Neural cell (in vitro differentiated cells): Measurements from ENCODE around the gene MYBBP1A. TPM values are rescaled to one million over a fixed set of nuclear protein-coding genes. Genes with fewer than 3 reads are reported as not detected.

Source experiments
- H2AFZ ChIP-seq: fragments of 200-600, 300-800 bp; sonication (generic), shearing (Covaris generic); 2 replicates; pipeline ENCODE4 v1.6.0; 2014; ENCODE audit warnings: low read depth, mild to moderate bottlenecking, antibody characterized with exemption, low read length, moderate library complexity
- H3F3A ChIP-seq: fragments of 200-600 bp; shearing (Covaris generic); 2 replicates; pipeline ENCODE4 v1.6.1; 2016; ENCODE audit warnings: mild to moderate bottlenecking, moderate library complexity, mixed read lengths, antibody characterized with exemption, low read length; ENCODE audit not compliant: insufficient read depth, poor library complexity, severe bottlenecking
- H3K27ac ChIP-seq: fragments of 200-600, 300-800 bp; sonication (generic), shearing (Covaris generic); 2 replicates; pipeline ENCODE4 v1.5.1; 2014; ENCODE audit warnings: mild to moderate bottlenecking, low read length, moderate library complexity
- H3K27me3 ChIP-seq: fragments of 300-800, 200-600 bp; sonication (generic), shearing (Covaris generic); 2 replicates; pipeline ENCODE4 v1.6.0; 2014; ENCODE audit warnings: mild to moderate bottlenecking, low read depth, low read length, moderate library complexity; ENCODE audit not compliant: insufficient read depth
- H3K36me3 ChIP-seq: fragments of 300-800, 200-600 bp; sonication (generic), shearing (Covaris generic); 2 replicates; pipeline ENCODE4 v1.5.1; 2014; ENCODE audit warnings: mild to moderate bottlenecking, antibody characterized with exemption, low read length, moderate library complexity; ENCODE audit not compliant: insufficient read depth
- H3K4me2 ChIP-seq: fragments of 300-800, 200-600 bp; sonication (generic), shearing (Covaris generic); 2 replicates; pipeline ENCODE4 v1.6.0; 2014; ENCODE audit warnings: mild to moderate bottlenecking, low read length
- H3K4me3 ChIP-seq: fragments of 300-800, 200-600 bp; sonication (generic), shearing (Covaris generic); 2 replicates; pipeline ENCODE4 v1.5.1; 2014; ENCODE audit warnings: mild to moderate bottlenecking, low read length, moderate library complexity
- H3K79me2 ChIP-seq: fragments of 200-600 bp; shearing (Covaris generic); replicated peaks from 2 replicates; pipeline ENCODE4 v1.6.0; 2014; ENCODE audit warnings: mild to moderate bottlenecking, low read length, moderate library complexity; ENCODE audit not compliant: insufficient read depth
- H3K9ac ChIP-seq: fragments of 300-800, 200-600 bp; sonication (generic), shearing (Covaris generic); 2 replicates; pipeline ENCODE4 v1.6.1; 2016; ENCODE audit warnings: mild to moderate bottlenecking, low read length, mixed read lengths
- H3K9me2 ChIP-seq: fragments of 200-600 bp; shearing (Covaris generic); 2 replicates; pipeline ENCODE4 v1.6.1; 2016; ENCODE audit warnings: mild to moderate bottlenecking, low read length, mixed read lengths; ENCODE audit not compliant: insufficient read depth
- H3K9me3 ChIP-seq: fragments of 200-600, 300-800 bp; sonication (generic), shearing (Covaris generic); 2 replicates; pipeline ENCODE4 v1.6.1; 2016; ENCODE audit warnings: mild to moderate bottlenecking, mixed run types, low read length, moderate library complexity, mixed read lengths
- H4K20me1 ChIP-seq: fragments of 200-600 bp; shearing (Covaris generic); 2 replicates; pipeline ENCODE4 v1.6.1; 2016; ENCODE audit warnings: mild to moderate bottlenecking, mixed run types; ENCODE audit not compliant: insufficient read depth
- EP300 ChIP-seq: fragments of 450-650 bp; conservative IDR thresholded peaks from 2 replicates; pipeline ENCODE4 v1.6.1; 2014; ENCODE audit warnings: antibody characterized with exemption, mild to moderate bottlenecking, moderate library complexity; ENCODE audit not compliant: poor library complexity, severe bottlenecking
- EZH2 ChIP-seq: fragments of 200-600, 300-800 bp; shearing (Covaris generic), sonication (generic); IDR thresholded peaks from 2 replicates; pipeline ENCODE4 v1.6.1; 2014; ENCODE audit warnings: antibody characterized with exemption, low read length, borderline replicate concordance, mild to moderate bottlenecking; ENCODE audit not compliant: insufficient read depth, poor library complexity, severe bottlenecking
- MXI1 ChIP-seq: fragments of 450-650 bp; conservative IDR thresholded peaks from 2 replicates; pipeline ENCODE4 v1.6.1; 2014; ENCODE audit warnings: antibody characterized with exemption, mild to moderate bottlenecking; ENCODE audit not compliant: poor library complexity, severe bottlenecking
- POLR2AphosphoS5 ChIP-seq: IDR thresholded peaks from 2 replicates; pipeline ENCODE4 v1.6.1; 2012
- RAD21 ChIP-seq: fragments of 450-650 bp; conservative IDR thresholded peaks from 2 replicates; pipeline ENCODE4 v1.6.1; 2014; ENCODE audit warnings: antibody characterized with exemption, mild to moderate bottlenecking, moderate library complexity
- SMC3 ChIP-seq: fragments of 450-650 bp; conservative IDR thresholded peaks from 2 replicates; pipeline ENCODE4 v1.6.1; 2014; ENCODE audit warnings: antibody characterized with exemption, mild to moderate bottlenecking, moderate library complexity; ENCODE audit not compliant: poor library complexity
- TAF1 ChIP-seq: IDR thresholded peaks from 2 replicates; pipeline ENCODE4 v1.6.1; 2012; ENCODE audit warnings: low read depth
- polyA plus RNA-seq: library from polyadenylated mRNA; depleted of rRNA; stranded (reverse); fragments of >200 nt; gene quantifications from 2 replicates; pipeline ENCODE4 v1.2.3, GENCODE V29; 2014
- TF ChIP-seq, protein P1 (sequence below): IDR thresholded peaks from 2 replicates; pipeline ENCODE4 v1.6.1; 2012; ENCODE audit warnings: borderline replicate concordance
- TF ChIP-seq, protein P2 (sequence below): fragments of 450-650 bp; IDR thresholded peaks from 2 replicates; pipeline ENCODE4 v1.5.1; 2014; ENCODE audit warnings: antibody characterized with exemption, mild to moderate bottlenecking, moderate library complexity; ENCODE audit not compliant: poor library complexity, severe bottlenecking

MYBBP1A gene
- polyA plus RNA-seq, 1 donor from 2014 or later: 15.6 TPM

DNA sequence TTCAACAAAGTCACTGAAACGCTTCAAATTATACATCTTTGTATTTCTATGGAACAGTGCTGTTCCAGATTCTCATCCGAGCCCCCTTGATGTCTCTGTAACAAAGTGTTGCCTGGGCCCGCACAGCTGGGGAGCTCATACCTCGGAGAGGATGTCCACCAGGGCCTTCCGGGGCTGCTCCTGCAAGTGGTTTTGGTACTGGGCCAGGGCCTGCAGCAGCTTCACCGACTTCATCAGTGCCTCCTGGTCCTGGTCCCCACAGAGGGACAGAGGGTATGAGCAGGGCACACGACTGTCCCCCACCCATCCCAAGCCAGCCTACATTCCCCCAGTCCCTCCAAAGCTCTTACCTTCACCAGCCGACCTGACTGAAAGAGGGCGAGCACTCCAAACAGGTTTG lies 1.5 kb downstream of the MYBBP1A start:
- Histone ChIP-seq H3K9ac (no peak overlapping the region), H3K27ac (no peak overlapping the region), H3K27me3 (no peaks in the 10 kb centered on the region), H3K9me3 (no peaks in the 10 kb centered on the region), H3F3A (peaks cover 8% of the 10 kb centered on the region), H4K20me1 (no peaks in the 10 kb centered on the region), H3K4me3 (peak overlapping the region; percentile 94), H3K9me2 (no peaks in the 10 kb centered on the region), H3K36me3 (no peaks in the 10 kb centered on the region), H3K79me2 (no peaks in the 10 kb centered on the region), H2AFZ (no peak overlapping the region), H3K4me2 (no peak overlapping the region)
- TF ChIP-seq, protein P1, sequence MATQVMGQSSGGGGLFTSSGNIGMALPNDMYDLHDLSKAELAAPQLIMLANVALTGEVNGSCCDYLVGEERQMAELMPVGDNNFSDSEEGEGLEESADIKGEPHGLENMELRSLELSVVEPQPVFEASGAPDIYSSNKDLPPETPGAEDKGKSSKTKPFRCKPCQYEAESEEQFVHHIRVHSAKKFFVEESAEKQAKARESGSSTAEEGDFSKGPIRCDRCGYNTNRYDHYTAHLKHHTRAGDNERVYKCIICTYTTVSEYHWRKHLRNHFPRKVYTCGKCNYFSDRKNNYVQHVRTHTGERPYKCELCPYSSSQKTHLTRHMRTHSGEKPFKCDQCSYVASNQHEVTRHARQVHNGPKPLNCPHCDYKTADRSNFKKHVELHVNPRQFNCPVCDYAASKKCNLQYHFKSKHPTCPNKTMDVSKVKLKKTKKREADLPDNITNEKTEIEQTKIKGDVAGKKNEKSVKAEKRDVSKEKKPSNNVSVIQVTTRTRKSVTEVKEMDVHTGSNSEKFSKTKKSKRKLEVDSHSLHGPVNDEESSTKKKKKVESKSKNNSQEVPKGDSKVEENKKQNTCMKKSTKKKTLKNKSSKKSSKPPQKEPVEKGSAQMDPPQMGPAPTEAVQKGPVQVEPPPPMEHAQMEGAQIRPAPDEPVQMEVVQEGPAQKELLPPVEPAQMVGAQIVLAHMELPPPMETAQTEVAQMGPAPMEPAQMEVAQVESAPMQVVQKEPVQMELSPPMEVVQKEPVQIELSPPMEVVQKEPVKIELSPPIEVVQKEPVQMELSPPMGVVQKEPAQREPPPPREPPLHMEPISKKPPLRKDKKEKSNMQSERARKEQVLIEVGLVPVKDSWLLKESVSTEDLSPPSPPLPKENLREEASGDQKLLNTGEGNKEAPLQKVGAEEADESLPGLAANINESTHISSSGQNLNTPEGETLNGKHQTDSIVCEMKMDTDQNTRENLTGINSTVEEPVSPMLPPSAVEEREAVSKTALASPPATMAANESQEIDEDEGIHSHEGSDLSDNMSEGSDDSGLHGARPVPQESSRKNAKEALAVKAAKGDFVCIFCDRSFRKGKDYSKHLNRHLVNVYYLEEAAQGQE: no peak
- TF ChIP-seq POLR2AphosphoS5 (no peak), EZH2 (no peak)
- TF ChIP-seq, protein P2, sequence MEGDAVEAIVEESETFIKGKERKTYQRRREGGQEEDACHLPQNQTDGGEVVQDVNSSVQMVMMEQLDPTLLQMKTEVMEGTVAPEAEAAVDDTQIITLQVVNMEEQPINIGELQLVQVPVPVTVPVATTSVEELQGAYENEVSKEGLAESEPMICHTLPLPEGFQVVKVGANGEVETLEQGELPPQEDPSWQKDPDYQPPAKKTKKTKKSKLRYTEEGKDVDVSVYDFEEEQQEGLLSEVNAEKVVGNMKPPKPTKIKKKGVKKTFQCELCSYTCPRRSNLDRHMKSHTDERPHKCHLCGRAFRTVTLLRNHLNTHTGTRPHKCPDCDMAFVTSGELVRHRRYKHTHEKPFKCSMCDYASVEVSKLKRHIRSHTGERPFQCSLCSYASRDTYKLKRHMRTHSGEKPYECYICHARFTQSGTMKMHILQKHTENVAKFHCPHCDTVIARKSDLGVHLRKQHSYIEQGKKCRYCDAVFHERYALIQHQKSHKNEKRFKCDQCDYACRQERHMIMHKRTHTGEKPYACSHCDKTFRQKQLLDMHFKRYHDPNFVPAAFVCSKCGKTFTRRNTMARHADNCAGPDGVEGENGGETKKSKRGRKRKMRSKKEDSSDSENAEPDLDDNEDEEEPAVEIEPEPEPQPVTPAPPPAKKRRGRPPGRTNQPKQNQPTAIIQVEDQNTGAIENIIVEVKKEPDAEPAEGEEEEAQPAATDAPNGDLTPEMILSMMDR: no peak

DNA sequence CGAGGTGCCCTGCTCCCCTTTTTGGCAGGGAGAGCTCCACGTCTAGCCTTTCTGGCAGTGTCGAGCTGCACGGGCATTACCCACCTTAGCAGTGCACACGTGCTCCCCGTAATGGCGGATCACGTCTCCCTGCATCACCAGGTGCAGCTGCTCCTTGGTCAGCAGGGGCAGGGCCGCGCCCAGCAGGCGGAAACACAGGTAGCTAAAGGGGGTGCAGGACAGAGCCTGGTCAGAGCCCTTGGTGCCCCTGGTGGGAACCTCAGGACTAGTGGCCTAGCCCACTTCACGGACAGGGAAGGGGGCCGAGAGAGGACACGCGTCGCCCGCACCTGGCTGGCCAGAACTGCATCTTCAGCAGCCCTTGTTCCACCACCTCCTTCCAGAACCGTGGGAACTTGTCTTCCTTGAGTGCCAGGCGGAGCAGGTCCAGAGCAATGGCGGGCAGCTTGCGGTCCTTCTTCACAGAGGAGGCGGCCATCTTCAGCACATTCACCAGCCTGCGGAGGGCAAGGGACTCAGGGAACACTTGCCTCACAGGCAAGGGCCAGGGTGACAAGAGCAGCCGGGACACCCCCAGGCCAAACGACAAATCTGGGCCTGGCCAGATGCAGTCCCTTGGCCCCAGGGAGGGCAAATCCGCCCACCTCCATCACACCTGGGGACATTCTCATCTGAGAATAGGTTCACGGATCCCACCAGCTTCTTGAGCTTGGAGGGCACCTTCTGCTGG lies 3.2 kb downstream of the MYBBP1A start:
- Histone ChIP-seq H3K79me2 (no peaks in the 10 kb centered on the region), H3K4me3 (no peak overlapping the region), H3F3A (peaks cover 8% of the 10 kb centered on the region), H3K9me2 (no peaks in the 10 kb centered on the region), H3K27me3 (no peaks in the 10 kb centered on the region), H3K4me2 (no peak overlapping the region), H3K9me3 (no peaks in the 10 kb centered on the region), H4K20me1 (no peaks in the 10 kb centered on the region), H3K9ac (no peak overlapping the region), H3K27ac (no peak overlapping the region), H2AFZ (no peak overlapping the region), H3K36me3 (no peaks in the 10 kb centered on the region)
- TF ChIP-seq POLR2AphosphoS5 (no peak), TAF1 (no peak), RAD21 (no peak), EP300 (no peak), EZH2 (no peak), MXI1 (no peak), SMC3 (no peak)
- TF ChIP-seq, protein P1: no peak
- TF ChIP-seq, protein P2: no peak
